HepG2 (cell line): ENCODE results near the gene C1D. TPM values are rescaled to one million over a fixed set of nuclear protein-coding genes. Genes with fewer than 3 reads are reported as not detected.

Source experiments
- ARHGAP35 ChIP-seq: sonication (generic); formaldehyde crosslinking; IDR thresholded peaks from 2 replicates; pipeline ENCODE4 v1.9.0; 2022; ENCODE audit warnings: mild to moderate bottlenecking, inconsistent platforms, moderate library complexity, missing genetic modification reagents, borderline replicate concordance
- ATAD3A ChIP-seq: sonication (generic); formaldehyde crosslinking; IDR thresholded peaks from 2 replicates; pipeline ENCODE4 v1.4.0; 2020; ENCODE audit warnings: missing genetic modification reagents
- HDAC6 ChIP-seq: fragments of 200-600 bp; sonication (generic); IDR thresholded peaks from 2 replicates; pipeline ENCODE4 v1.7.0; 2017; ENCODE audit warnings: mild to moderate bottlenecking, antibody characterized with exemption, low read length, low read depth
- IRF2 ChIP-seq: IDR thresholded peaks from 2 replicates; pipeline ENCODE4 v1.6.1; 2018; ENCODE audit warnings: missing genetic modification reagents, missing compliant biosample characterization
- JUND ChIP-seq: sonication (generic); formaldehyde crosslinking; IDR thresholded peaks from 2 replicates; pipeline ENCODE4 v1.8.0; 2022; ENCODE audit warnings: mild to moderate bottlenecking, missing genetic modification reagents
- MIXL1 ChIP-seq: IDR thresholded peaks from 2 replicates; pipeline ENCODE4 v1.6.1; 2016
- MYNN ChIP-seq: sonication (generic); formaldehyde crosslinking; IDR thresholded peaks from 2 replicates; pipeline ENCODE4 v1.4.0; 2020; ENCODE audit warnings: mild to moderate bottlenecking, low read depth, missing genetic modification reagents
- POLR2A ChIP-seq, 2 experiments: IDR thresholded peaks; 2 replicates each; pipeline ENCODE4 v1.6.1; 2011; ENCODE audit warnings: low read depth in 2 of 2, low read length in 2 of 2, mild to moderate bottlenecking in 1 of 2, moderate library complexity in 1 of 2; ENCODE audit not compliant: insufficient read depth in 1 of 2
- POLR2AphosphoS5 ChIP-seq: IDR thresholded peaks from 2 replicates; pipeline ENCODE4 v1.6.1; 2012; ENCODE audit warnings: low read depth, low read length
- RFXAP ChIP-seq: sonication (generic); formaldehyde crosslinking; IDR thresholded peaks from 2 replicates; pipeline ENCODE4 v1.4.0; 2020; ENCODE audit warnings: missing genetic modification reagents, borderline replicate concordance
- SYNCRIP ChIP-seq: fragments of 200-400 bp; formaldehyde crosslinking; IDR thresholded peaks from 2 replicates; pipeline ENCODE4 v1.6.1; 2018; ENCODE audit warnings: mild to moderate bottlenecking, low read depth, low read length; ENCODE audit not compliant: insufficient read depth
- ZIK1 ChIP-seq: sonication (generic); formaldehyde crosslinking; IDR thresholded peaks from 2 replicates; pipeline ENCODE4 v1.5.0; 2020; ENCODE audit warnings: mild to moderate bottlenecking, low read depth, missing genetic modification reagents, borderline replicate concordance
- ZNF326 ChIP-seq: sonication (generic); formaldehyde crosslinking; IDR thresholded peaks from 2 replicates; pipeline ENCODE4 v1.4.0; 2020; ENCODE audit warnings: missing genetic modification reagents, borderline replicate concordance
- ZNF367 ChIP-seq: sonication (generic); formaldehyde crosslinking; IDR thresholded peaks from 2 replicates; pipeline ENCODE4 v1.4.0; 2020; ENCODE audit warnings: missing genetic modification reagents, borderline replicate concordance
- ZNF558 ChIP-seq: sonication (generic); formaldehyde crosslinking; IDR thresholded peaks from 2 replicates; pipeline ENCODE4 v1.9.0; 2022; ENCODE audit warnings: mild to moderate bottlenecking, missing genetic modification reagents, borderline replicate concordance
- ZNF839 ChIP-seq: sonication (generic); formaldehyde crosslinking; IDR thresholded peaks from 2 replicates; pipeline ENCODE4 v1.4.0; 2020; ENCODE audit warnings: missing genetic modification reagents, mild to moderate bottlenecking, borderline replicate concordance
- polyA plus RNA-seq, 8 experiments: library from polyadenylated mRNA; depleted of rRNA in 3 of 8; stranded (reverse) in 7 of 8; unstranded in 1 of 8; fragments of >200 nt; fragmentation: Illumina TruSeq in 4 of 8; extraction: Trizol in 4 of 8; gene quantifications; 2 replicates each; pipeline versions ENCODE4 v1.2.1 to v1.2.3, GENCODE V29; 2011 to 2016; ENCODE audit warnings: low read depth in 4 of 8, missing spikeins in 1 of 8, mixed read lengths in 1 of 8; ENCODE audit not compliant: insufficient read depth in 1 of 8
- total RNA-seq, 5 experiments: library from RNA; depleted of rRNA; stranded (reverse); fragments of >200 nt; fragmentation: Illumina TruSeq; extraction: Trizol; gene quantifications; 2 replicates each; pipeline ENCODE4 v1.2.3, GENCODE V29; 2016; ENCODE audit warnings: low read depth in 1 of 5
- TF ChIP-seq, protein P1 (sequence below): sonication (generic); formaldehyde crosslinking; IDR thresholded peaks from 2 replicates; pipeline ENCODE4 v1.9.0; 2021; ENCODE audit warnings: mild to moderate bottlenecking, missing genetic modification reagents
- TF ChIP-seq, protein P2 (sequence below): sonication (generic); formaldehyde crosslinking; conservative IDR thresholded peaks from 2 replicates; pipeline ENCODE4 v1.8.0; 2022; ENCODE audit warnings: low read depth, missing genetic modification reagents
- TF ChIP-seq, protein P3 (sequence below): sonication (generic); formaldehyde crosslinking; IDR thresholded peaks from 2 replicates; pipeline ENCODE4 v1.5.0; 2020; ENCODE audit warnings: mild to moderate bottlenecking, missing genetic modification reagents

The C1D gene
- total and polyA plus RNA-seq, 2 of the 13 experiments (the other 11 are each of a cell fraction or from before 2014, with no cell fraction given), result 38.1 to 43.5 TPM

DNA sequence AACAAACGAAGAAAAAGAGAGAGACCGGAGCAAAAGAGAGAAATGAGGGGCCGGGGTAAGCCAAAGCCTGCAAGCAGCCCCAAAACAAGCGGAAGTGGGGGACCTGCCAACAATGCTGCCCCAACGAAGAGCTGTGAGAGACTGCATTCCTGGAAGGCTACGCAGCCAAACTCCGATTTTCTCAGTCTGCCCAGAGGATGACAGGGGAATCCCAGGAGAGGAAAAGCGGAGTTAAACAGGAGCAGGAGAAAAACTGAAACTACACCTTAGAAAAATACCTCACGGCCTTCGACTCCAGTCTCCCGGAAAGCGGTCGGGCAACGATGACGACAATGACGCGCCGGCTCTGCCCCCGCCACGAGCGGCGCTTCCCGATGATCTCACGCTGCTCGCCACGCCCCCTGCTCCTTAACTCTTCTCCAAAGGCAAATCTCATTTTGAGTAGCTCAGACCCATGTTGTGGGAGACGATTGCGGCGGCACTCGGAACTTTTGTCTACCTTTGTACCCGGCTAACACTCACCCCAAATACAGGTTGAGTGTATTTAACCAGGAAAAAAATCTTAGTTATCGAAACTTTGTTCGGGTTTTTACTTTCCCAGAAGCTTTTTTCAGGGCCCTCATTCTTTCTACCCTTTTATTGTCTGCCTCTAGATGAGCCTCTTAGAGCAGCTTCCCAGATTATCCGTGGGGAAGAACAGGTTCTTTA lies at the start of gene C1D (continued):
- TF ChIP-seq, protein P1, sequence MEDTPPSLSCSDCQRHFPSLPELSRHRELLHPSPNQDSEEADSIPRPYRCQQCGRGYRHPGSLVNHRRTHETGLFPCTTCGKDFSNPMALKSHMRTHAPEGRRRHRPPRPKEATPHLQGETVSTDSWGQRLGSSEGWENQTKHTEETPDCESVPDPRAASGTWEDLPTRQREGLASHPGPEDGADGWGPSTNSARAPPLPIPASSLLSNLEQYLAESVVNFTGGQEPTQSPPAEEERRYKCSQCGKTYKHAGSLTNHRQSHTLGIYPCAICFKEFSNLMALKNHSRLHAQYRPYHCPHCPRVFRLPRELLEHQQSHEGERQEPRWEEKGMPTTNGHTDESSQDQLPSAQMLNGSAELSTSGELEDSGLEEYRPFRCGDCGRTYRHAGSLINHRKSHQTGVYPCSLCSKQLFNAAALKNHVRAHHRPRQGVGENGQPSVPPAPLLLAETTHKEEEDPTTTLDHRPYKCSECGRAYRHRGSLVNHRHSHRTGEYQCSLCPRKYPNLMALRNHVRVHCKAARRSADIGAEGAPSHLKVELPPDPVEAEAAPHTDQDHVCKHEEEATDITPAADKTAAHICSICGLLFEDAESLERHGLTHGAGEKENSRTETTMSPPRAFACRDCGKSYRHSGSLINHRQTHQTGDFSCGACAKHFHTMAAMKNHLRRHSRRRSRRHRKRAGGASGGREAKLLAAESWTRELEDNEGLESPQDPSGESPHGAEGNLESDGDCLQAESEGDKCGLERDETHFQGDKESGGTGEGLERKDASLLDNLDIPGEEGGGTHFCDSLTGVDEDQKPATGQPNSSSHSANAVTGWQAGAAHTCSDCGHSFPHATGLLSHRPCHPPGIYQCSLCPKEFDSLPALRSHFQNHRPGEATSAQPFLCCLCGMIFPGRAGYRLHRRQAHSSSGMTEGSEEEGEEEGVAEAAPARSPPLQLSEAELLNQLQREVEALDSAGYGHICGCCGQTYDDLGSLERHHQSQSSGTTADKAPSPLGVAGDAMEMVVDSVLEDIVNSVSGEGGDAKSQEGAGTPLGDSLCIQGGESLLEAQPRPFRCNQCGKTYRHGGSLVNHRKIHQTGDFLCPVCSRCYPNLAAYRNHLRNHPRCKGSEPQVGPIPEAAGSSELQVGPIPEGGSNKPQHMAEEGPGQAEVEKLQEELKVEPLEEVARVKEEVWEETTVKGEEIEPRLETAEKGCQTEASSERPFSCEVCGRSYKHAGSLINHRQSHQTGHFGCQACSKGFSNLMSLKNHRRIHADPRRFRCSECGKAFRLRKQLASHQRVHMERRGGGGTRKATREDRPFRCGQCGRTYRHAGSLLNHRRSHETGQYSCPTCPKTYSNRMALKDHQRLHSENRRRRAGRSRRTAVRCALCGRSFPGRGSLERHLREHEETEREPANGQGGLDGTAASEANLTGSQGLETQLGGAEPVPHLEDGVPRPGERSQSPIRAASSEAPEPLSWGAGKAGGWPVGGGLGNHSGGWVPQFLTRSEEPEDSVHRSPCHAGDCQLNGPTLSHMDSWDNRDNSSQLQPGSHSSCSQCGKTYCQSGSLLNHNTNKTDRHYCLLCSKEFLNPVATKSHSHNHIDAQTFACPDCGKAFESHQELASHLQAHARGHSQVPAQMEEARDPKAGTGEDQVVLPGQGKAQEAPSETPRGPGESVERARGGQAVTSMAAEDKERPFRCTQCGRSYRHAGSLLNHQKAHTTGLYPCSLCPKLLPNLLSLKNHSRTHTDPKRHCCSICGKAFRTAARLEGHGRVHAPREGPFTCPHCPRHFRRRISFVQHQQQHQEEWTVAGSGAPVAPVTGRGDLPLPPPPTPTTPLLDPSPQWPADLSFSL (CRISPR knock-in tag), result no peak
- no peak for TF ChIP-seq ZNF367 (CRISPR knock-in tag)
- peak; percentile 99 for TF ChIP-seq POLR2AphosphoS5
- peak; percentile 94 to 97 for TF ChIP-seq POLR2A (IDR thresholded peaks at IDR 0.05; ENCODE audit: insufficient read depth in 1 of 2, low read depth in 2 of 2, low read length in 2 of 2)
- peak; percentile 58; the same call in 1 of the 2 replicates for TF ChIP-seq JUND (CRISPR knock-in tag)
- peak; percentile 72 for TF ChIP-seq RFXAP (CRISPR knock-in tag)
- TF ChIP-seq MIXL1 (CRISPR knock-in tag), result 0 out of 2 replicates have a peak, but pooled peaks have one; percentile 44
- TF ChIP-seq IRF2 (CRISPR knock-in tag), result peak; percentile 95
- no peak for TF ChIP-seq HDAC6
- TF ChIP-seq ZNF326, result no peak
- no peak for TF ChIP-seq ATAD3A
- TF ChIP-seq, protein P2, sequence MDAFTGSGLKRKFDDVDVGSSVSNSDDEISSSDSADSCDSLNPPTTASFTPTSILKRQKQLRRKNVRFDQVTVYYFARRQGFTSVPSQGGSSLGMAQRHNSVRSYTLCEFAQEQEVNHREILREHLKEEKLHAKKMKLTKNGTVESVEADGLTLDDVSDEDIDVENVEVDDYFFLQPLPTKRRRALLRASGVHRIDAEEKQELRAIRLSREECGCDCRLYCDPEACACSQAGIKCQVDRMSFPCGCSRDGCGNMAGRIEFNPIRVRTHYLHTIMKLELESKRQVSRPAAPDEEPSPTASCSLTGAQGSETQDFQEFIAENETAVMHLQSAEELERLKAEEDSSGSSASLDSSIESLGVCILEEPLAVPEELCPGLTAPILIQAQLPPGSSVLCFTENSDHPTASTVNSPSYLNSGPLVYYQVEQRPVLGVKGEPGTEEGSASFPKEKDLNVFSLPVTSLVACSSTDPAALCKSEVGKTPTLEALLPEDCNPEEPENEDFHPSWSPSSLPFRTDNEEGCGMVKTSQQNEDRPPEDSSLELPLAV, result no peak
- no peak for TF ChIP-seq SYNCRIP
- TF ChIP-seq ZIK1 (CRISPR knock-in tag), result no peak
- peak; percentile 75; the same call in 1 of the 2 replicates for TF ChIP-seq ZNF558
- TF ChIP-seq, protein P3, sequence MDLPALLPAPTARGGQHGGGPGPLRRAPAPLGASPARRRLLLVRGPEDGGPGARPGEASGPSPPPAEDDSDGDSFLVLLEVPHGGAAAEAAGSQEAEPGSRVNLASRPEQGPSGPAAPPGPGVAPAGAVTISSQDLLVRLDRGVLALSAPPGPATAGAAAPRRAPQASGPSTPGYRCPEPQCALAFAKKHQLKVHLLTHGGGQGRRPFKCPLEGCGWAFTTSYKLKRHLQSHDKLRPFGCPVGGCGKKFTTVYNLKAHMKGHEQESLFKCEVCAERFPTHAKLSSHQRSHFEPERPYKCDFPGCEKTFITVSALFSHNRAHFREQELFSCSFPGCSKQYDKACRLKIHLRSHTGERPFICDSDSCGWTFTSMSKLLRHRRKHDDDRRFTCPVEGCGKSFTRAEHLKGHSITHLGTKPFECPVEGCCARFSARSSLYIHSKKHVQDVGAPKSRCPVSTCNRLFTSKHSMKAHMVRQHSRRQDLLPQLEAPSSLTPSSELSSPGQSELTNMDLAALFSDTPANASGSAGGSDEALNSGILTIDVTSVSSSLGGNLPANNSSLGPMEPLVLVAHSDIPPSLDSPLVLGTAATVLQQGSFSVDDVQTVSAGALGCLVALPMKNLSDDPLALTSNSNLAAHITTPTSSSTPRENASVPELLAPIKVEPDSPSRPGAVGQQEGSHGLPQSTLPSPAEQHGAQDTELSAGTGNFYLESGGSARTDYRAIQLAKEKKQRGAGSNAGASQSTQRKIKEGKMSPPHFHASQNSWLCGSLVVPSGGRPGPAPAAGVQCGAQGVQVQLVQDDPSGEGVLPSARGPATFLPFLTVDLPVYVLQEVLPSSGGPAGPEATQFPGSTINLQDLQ (CRISPR knock-in tag), result no peak
- 0 out of 2 replicates have a peak, but pooled peaks have one; percentile 48 for TF ChIP-seq ARHGAP35 (CRISPR knock-in tag)
- 0 out of 2 replicates have a peak, but pooled peaks have one; percentile 43 for TF ChIP-seq MYNN (CRISPR knock-in tag)
- no peak for TF ChIP-seq ZNF839 (CRISPR knock-in tag)
